HG03097 (cell line): Measurements from ENCODE around the gene TNNT3.
"Not testable (repeated sequence)": the region's sequence is repeated elsewhere in the genome, so short reads cannot be mapped to it uniquely, and the experiment has no call there.

Experiments used
- ATAC-seq: cut with Tn5 transposase; IDR thresholded peaks from one replicate; pipeline ENCODE4 v1.9.1; 2021; ENCODE audit not compliant: unreplicated experiment, low FRiP score

Gene TNNT3

DNA sequence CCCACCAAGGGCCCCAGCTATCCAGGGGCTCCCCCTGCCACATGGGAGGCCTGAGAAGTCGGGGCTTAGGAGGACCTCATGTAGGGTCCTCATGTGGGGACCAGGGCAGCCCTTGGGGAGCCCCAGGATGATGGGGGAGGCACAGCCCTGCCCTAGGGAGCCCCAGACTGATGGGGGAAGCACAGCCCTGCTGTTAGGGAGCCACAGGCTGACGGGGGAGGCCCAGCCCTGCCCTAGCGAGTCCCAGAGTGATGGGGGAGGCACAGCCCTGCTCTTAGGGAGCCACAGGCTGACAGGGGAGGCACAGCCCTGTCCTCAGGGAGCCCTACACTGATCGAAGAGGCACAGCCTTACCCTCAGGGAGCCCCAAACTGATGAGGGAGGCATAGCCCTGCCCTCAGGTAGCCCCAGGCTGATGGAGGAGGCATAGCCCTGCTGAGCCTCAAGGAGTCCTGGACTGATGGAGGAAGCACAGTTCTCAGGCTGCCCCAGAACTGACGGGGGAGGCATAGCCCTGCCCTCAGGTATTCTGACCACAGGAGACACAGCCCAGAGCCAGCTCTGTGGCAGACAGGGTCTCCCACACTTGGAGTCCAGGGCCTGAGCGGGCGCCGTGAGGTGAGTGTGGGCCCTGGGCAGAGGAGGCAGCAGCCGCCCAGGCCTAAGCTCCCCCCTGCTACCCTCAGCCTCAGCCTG, 38.6 kb upstream of the TNNT3 start:
- ATAC-seq = no peak

DNA sequence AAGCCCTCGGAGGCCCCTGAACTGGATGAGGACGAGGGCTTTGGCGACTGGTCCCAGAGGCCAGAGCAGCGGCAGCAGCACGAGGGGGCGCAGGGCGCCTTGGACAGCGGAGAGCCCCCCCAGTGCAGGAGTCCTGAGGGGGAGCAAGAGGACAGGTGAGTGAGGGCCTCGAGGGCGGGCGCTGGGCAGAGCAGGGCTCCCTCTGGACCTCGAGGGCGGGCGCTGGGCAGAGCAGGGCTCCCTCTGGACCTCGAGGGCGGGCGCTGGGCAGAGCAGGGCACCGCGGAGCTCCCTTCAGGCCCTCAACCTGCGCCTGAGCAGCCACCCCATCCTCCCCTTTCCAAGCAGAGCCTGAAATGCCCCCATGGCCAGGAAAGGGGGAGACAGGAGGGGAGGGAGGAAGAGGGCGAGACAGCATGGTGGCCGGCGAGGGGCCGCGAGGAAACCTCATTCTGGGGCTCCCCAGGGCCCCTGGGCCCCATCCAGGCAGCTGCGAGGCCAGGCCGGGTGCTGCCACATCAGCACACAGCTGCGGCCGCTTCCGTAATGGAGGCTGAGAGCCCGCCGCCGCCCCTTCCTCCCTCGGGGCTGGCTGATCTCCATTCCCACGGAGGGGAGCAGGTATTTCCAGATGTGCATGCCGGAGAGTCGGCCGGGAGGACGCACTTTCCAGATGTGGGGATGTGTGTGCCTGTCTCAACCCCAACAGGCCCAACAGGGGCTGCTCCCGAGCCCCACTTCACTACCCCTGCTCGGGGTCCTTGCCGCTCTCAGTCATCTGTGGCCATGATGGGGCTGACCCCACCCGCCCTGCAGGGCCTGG, 37.9 kb upstream of the TNNT3 start:
- no peak for ATAC-seq

DNA sequence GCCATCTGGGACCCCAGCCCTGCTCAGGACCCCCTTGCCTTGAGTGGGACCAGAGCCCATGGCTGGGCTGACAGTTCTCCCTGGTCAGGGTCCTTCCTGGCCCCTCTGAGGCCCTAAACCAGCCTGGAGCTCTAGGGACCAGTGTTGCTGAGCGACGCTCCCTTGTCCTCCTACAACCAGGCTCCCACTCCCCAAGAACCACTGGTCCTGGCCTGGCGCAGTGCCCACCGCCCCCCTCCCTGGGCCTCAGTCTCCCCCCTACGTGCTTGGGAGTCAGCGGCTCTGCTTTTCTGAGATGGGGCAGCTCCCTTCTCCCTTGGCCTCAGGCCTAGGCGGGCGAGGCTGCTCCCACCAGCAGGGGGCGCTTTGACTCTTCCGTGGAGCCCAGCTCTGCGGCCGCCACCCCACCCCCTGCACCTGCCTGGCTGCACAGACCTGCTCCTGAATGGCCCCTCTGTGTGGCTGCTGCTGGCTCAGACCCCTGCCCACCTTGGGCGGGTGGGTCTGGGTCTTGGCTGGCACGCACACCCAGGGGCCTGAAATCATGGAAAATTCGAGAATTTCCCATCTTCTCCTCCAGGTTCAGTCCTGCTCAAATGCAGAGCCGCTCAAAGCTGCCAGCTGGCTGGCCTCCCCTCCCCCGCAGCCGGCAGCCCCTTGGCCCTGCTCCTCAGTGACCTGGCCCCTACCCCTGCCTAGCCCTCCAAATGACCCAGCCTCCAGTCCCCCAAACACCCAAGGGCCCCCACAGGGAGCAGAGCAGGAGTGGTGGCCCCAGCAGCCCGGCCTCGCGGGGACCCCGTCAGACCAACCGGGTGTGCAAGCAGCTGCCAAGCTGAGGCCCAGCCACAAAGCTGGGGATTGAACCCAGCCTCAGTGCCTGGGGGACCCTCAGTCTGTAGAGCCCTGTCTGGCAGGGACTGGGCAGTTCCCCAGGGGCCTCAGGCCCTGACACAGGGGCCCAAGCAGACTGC, 37.0 kb upstream of the TNNT3 start:
- ATAC-seq = no peak

DNA sequence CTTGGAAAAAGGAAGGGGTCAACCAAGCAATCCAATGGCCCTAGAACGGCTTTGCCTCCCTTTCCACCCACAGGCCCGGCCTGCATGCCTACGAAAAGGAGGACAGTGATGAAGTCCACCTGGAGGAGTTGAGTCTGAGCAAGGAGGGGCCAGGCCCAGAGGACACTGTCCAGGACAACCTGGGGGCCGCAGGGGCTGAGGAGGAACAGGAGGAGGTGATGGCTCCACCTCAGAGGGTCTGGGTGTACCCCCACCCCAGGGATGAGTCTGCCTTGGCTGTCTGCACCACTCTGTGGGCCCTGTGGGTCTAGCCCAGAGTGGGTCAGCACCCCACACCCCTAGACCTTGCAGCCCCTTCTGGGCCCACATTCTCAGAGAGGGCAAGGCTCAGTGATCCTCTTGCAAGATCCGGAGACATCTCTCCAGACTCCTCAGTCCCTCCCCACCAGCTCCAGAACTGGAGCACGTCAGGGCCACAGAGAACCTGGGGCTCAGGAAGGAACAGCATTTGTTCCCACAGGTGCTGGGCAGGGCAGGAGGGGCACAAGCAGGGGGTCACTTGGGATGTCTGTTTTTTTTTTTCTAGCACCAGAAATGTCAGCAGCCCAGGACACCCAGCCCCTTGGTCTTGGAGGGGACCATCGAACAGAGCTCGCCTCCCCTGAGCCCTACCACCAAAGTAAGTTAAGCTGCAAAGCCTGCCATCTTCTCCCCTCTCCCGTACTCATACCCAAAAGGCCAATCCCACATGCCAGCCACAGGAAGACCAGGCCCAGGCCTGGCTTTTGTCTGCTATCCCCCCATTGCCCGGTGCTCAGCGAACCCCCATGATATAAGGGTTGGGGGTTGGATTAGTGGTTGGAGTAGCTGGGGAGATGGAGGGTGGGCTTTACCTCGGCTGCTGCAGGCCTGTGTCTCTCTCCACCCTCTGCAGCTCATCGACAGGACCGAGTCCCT, 35.9 kb upstream of the TNNT3 start:
- no peak for ATAC-seq

DNA sequence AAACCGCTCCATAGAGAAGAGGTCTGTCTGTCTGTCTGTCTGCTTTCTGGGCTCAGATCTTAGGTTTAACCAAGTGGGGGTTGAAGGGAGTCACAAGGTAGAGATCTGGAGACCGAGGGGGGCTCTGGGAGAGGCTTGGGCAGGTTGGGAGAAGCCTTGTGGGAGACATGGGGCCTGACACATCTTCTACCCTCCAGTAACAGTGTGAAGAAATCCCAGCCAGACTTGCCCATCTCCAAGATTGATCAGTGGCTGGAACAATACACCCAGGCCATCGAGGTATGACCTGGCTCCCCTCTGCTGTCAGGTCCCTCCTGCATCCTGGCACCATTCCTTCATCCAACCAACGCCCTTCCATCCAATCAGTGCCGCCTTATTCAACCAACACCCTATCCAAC, 35.2 kb upstream of the TNNT3 start:
- ATAC-seq = no peak

DNA sequence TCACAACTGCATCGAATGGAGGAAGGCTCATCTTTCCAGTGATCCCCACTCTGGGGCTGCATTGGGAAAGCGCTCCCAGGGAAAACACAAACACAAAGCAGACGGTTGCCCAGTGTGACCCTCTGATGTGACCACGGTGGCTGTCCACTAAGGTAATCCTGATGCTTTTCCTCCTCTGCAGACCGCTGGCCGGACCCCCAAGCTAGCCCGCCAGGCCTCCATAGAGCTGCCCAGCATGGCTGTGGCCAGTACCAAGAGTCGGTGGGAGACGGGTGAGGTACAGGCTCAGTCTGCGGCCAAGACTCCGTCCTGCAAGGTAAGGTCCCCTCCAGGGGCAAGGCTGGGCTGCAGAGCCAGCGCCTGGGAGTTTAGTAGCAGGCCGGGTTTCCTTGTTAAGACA, 33.0 kb upstream of the TNNT3 start:
- ATAC-seq = not testable (repeated sequence)

DNA sequence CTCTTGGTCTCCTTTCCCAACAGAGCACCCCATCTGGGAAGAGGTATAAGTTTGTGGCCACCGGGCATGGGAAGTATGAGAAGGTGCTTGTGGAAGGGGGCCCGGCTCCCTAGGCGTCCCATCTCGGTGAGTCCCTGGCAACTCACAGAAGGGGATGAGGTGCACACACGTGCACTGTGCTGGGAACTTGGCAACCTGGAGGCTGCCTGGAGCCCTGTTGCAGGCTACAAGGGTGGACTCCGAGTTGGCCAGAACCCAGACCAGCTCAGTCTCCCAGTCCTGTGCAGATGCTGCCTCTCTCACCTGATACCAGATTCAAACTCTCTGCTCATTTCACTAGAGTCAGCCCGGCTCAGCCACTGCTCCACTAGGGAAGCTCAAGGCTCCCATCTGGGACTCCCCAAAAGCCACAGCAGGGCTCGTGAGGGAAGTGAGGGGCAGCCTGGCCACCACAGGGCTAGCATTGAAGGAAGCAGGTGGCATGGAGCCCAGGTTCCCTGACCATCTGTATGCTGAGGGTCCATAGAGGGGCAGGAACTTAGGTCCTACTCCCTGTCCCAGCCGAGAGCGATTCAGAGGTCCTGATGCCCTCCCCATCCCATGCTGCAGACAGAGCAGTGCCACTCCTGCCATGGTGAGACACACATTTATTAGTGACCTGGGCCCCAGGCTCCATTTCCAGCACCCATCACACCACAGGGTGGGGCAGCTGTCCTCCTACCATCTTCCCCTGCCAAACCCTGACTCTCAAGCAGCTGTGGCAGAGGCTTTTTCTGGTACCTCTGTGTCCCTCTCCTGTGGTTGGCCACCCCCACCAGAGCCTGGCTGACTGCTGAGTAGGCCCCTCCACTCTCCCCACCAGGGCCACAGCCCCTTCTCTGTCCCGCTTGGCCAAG, 31.8 kb upstream of the TNNT3 start:
- ATAC-seq = no peak

DNA sequence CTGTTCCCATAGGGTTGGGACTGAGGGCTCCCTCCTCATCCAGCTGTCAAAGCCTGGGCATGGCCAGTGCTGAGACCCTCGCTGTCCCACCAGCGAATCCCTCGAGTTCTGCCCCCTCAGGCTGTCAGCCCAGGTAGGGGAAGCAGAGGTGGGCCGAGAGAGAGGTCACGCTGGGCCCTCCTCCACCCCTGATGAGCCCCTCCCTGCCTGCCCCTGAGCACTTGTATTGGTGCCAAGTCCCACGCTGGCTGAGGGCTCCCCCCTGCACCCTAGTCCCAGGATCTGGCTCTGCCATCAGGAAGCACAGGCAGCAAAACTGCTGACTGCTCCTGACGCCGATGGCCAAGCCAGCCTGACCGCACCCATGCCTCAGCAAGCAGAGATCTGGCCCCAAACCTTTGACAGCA, 31.2 kb upstream of the TNNT3 start:
- no peak for ATAC-seq

DNA sequence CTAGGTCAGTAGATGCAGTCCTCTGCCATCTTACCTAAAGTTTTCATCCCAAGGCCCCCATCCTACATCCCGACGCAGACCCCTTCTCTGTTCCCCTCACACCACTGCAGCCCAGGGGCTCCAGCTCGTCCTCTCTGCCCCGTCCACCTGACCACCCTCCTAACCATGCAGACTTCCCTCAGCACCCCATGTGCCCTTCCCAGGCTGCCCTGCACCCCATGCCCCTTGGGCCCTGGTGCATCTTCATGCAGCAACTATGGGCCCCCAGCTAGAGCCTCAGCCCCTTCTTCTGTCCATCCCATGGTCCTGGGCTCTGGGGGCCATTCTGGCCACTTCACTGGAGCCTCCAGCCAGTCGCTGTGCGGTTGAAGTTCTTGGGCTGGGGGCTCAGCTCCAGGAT, 30.7 kb upstream of the TNNT3 start:
- no peak for ATAC-seq

DNA sequence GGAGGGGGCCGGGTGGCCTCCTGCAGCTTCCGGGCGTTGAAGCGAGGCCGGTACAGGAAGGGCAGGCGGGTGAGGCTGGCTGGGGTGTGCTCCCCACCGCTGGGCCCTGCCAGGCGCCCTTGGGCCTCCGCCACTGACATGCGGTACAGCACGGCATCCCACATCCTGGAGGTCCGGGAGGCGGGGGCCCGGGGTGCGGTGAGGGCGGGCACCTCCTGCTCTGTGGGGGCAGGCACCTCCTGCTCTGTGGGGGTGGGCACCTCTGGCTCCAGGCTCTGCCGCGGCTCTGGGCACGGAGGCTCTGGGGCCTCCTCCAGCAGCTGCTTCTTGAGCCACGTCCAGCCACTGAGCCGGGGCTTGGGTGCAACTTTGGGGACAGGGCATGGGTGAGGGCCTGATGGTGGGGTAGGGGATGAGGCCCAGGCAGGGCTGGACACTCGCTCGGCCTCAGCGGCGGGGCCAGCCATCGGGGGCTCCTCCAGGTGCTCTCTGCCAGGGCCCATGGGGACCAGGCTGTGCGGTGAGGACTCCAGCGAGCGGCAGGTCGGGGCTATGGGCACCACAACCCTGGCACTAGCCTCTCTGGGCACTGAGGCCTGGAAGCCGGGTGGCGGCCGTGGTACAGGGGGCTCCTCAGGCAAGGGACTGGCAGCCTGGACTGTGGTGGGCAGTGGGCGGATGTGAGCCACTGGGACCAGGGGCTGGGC, 30.1 kb upstream of the TNNT3 start:
- ATAC-seq = no peak

DNA sequence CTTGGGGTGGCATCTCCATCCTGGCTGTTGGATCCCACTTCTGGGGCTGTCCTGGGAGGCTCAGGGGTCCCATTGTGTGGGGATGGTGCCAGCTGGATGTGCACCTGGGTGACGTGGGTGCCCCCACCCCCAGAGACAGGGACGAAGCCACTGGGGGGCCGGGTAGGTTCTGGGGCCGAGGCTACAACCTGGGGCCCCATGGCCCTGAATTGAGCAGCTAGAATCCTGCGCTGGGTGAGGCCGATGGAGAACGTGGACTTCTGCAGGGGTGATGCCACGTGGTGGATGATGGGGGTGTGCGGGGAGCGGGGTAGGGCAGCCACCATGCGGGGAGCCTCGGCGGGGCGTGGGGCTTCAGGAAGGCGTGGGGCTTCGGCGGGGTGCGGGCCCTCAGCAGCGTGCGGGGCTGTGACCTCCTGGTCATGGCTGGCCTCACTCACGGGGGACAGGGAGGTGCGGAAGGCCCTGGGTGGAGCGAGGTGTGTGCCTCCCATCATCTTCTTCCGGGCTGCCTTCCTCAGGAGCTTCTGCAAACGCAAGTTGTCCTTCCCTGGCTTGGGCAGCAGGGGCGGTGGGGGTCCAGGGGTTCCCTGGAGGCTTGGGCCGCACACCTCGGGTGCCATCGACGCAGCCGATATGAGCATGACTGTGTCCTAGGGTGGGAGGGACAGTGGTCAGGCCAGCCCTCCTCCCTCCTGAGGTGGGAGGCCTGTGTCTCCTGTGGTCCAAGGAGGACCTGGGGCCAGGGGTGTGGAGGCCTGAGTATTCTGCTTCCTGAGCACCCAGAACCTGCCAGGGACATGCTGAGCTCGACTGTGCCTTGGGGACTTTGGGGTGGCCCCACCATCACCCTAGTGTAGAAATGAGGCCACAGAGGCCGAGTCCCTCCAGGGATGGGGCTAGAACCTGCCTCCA, 29.3 kb upstream of the TNNT3 start:
- no peak for ATAC-seq

DNA sequence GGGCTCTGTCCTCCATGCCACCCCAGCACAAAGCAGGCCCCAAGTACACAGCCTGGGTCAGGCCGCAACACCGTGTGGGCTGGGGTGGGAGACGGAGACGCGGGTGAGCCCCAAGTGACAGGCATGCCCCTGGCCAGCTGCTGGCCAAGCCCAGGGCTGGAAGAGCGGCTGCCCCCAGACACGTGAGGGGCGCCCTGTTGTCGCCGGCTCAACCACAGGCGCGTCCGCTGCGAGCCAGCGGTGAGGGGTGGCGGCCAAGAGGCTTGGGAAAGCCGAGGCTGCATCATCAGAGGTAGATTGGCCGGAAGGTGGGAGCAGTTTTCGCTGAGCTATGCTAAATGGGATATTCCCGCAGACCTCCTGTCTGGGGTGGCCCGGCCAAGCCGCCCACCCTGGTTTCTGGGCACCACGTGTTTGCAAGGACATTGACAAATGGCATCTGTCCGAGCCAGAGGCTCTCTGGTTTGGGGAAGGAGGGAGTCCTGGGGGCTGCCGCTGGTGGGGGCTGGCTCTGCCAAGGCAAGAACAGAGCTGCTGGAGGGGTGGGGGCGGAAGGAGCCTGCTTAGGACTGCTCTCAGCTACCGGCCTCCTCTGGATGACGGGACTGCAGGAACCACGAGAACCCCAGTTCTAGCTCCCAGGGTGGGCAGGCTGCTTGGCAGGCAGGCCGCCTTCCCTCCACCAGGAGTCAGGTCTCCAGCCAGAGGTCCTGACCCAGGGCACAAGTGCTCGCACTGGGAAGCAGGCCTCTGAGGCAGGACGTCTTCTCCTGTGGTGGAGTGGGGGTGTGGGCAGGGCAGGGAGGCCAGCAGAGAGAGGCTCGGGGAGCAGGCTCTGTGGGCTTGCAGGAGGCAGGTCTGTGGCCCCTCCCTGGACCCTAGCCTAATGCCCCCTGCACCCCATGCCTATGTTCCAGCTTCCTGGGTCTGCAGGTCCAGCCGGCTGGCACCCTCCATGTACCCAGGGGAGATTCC, 28.4 kb upstream of the TNNT3 start:
- no peak for ATAC-seq

DNA sequence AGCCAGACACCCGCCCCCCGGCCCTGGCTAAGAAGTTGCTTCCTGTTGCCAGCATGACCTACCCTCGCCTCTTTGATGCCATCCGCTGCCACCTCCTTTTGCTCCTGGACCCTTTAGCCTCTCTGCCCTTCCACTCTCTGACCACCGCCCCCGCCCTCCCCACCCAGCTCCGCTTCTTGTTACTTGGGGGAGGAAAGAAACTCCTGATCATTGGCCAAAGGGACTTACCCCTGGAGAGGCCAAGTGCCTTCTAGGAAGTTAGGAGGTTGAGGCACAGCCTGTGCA, 27.7 kb upstream of the TNNT3 start, which contains the start of gene PRR33:
TSS of gene PRR33 (minus strand) at position 65 of the 285 bp plus-strand sequence. CDS start 1,311 bp downstream, outside the sequence.
- no peak for ATAC-seq

DNA sequence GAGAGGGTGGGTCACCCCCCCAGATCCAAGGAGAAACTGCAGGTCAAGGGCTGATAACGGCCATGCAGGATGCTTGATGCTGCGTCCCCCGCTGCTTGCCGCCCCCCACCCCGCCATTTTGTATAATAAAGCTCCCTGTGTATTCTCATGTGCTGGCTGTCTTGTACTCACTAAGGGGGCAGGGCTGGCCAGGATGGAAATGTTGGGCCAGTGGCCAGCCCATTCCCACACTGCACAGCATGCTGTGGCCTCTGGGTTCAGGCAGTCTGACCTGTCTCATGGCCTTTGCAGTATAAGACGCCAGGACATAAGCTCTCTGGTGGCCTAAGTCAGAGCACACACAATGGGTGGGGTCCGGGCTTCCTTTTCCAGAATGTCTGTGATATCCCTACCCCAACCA, 27.4 kb upstream of the TNNT3 start:
- ATAC-seq = no peak

DNA sequence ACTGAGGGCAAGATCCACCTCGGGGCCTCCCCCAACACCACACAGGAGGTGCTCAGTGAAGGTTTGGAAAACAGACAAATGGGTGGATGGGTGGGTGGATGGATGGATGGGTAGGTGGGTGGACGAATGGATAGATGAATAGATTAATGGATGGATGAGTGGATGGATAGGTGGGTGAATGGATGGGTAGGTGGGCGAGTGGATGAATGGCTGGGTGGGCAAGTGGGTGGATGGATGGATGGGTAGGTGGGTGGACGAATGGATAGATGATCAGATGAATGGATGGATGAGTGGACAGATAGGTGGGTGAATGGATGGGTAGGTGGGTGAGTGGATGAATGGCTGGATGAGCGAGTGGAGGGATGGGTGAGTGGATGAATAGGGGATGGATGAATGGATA, 26.9 kb upstream of the TNNT3 start:
- no peak for ATAC-seq
